ENCODE results near the gene BTBD1. TPM values are rescaled to one million over a fixed set of nuclear protein-coding genes. Genes with fewer than 3 reads are reported as not detected.

BTBD1 gene
- total RNA-seq, 4 donors from 2014 or later, result 54.9 to 140 (median 101) TPM

DNA sequence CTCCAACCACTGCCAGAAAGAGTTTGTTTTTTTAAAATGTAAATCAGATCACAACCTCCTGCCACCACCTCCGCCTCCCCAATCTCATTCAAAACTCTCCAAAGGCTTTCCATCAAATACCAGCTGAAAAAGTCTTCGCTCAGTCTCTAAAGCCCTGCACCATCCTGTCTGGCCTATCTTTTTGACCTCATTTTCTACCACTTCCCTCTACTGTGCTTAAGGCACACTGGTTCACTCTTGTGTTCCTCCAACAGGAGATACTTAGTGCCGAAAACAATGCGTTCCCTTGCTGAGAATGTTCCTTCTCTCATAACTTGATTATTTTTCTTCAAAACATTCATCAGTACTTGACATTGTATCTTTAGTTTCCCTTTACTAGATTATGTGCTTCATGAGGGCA lies 3.5 kb downstream of the BTBD1 start:
- no peaks in the 10 kb centered on the region for H3K36me3 ChIP-seq
- H3K27ac ChIP-seq, result no peak overlapping the region
- H3K4me3 ChIP-seq, result no peak overlapping the region
- H3K9me3 ChIP-seq, result no peaks in the 10 kb centered on the region
- no peaks in the 10 kb centered on the region for H3K27me3 ChIP-seq
- no peak for DNase-seq
- intact Hi-C loops (cut with DNase I; ENCODE audit: low total_unique reads), result no loop called here
- no peak for TF ChIP-seq POLR2A (IDR thresholded peaks at IDR 0.05)
- TF ChIP-seq, protein P1, sequence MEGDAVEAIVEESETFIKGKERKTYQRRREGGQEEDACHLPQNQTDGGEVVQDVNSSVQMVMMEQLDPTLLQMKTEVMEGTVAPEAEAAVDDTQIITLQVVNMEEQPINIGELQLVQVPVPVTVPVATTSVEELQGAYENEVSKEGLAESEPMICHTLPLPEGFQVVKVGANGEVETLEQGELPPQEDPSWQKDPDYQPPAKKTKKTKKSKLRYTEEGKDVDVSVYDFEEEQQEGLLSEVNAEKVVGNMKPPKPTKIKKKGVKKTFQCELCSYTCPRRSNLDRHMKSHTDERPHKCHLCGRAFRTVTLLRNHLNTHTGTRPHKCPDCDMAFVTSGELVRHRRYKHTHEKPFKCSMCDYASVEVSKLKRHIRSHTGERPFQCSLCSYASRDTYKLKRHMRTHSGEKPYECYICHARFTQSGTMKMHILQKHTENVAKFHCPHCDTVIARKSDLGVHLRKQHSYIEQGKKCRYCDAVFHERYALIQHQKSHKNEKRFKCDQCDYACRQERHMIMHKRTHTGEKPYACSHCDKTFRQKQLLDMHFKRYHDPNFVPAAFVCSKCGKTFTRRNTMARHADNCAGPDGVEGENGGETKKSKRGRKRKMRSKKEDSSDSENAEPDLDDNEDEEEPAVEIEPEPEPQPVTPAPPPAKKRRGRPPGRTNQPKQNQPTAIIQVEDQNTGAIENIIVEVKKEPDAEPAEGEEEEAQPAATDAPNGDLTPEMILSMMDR (IDR thresholded peaks at IDR 0.05), result no peak
- no peaks in the 10 kb centered on the region for H3K4me1 ChIP-seq

DNA sequence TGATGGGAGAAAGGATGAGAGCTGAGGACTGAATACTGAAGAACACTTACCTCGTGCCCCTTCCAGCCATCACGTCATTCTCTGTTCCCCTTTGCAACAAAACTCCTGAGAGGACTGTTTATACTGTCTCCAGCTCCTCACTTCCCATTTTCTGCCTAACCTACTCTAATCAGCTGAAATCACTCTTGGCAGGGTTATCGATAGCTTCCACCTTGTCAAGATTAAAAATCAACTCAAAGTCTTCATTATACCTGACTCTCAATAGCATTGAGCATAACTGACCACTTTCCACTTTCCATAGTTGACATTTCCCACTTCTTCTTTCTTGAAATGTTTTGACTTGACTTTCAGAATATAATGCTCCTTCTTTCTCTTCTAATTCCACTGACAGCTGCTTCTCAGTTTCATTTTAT lies 4.3 kb downstream of the BTBD1 start:
- TF ChIP-seq POLR2A (IDR thresholded peaks at IDR 0.05), result no peak
- TF ChIP-seq, protein P1 (IDR thresholded peaks at IDR 0.05), result no peak
- Histone ChIP-seq H3K4me3 (no peak overlapping the region), H3K27ac (no peak overlapping the region), H3K27me3 (no peaks in the 10 kb centered on the region), H3K36me3 (no peaks in the 10 kb centered on the region), H3K4me1 (no peaks in the 10 kb centered on the region), H3K9me3 (no peaks in the 10 kb centered on the region)
- DNase-seq, result no peak
- intact Hi-C loops (cut with DNase I; ENCODE audit: low total_unique reads), result no loop called here

DNA sequence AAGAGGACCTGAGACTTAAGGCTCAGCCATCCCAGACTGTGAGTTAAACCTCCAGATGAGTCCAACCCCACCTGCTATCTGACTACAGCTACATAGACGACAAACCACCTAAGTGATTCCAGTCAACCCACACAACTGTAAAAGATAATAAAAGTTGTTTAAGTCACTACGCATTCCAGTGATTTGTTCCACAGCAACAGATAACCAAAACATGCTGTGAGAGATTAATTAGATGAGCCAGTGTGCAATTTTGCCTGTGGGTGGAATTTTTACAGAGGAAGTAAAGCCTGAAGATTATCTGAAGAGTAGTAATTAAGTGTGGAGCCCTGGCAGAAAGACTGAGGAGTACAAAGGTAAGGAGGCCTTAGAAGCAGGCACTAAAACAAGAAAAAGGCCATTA lies 5.4 kb downstream of the BTBD1 start:
- no peaks in the 10 kb centered on the region for H3K36me3 ChIP-seq
- no peak for TF ChIP-seq POLR2A (IDR thresholded peaks at IDR 0.05)
- TF ChIP-seq, protein P1 (IDR thresholded peaks at IDR 0.05), result no peak
- H3K4me1 ChIP-seq, result no peaks in the 10 kb centered on the region
- H3K9me3 ChIP-seq, result no peaks in the 10 kb centered on the region
- no peaks in the 10 kb centered on the region for H3K27me3 ChIP-seq
- no peak for DNase-seq
- intact Hi-C loops (cut with DNase I; ENCODE audit: low total_unique reads), result no loop called here
- H3K4me3 ChIP-seq, result no peak overlapping the region
- peak overlapping the region in 1 of 2 donors; percentile 26 for H3K27ac ChIP-seq

DNA sequence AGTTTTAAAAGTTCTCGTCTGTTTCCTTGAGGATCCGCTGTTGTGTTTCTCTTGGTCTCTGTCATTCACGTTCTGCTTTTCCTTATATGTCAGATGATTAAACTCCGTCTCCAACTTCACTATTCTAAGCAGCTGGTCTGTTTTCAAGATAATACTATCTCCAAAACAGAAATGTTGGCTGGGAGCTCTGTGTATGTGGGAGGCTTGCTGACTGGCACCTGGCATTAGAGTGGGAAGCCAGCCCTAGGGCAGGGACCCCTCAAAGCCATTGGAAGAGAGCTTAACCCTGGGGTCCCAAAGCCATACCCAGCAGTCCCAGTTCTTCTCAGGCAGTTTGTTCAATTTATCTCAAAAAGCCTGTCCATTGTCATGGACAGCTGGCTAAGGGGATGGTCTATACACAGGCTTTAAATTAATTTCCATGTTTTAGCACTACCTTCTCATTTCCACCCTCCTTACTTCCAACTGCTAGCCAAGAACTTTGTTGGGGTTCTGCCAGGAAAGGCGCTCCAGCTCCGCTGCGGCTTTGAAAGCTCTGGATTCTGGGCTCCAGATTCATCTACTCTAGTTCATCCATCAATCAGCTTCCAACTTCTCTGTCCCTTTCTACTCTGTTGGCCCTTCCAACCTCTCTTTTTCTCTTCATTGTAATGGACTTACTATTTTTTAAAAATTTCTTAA lies 9.2 kb downstream of the BTBD1 start:
- H3K9me3 ChIP-seq, result no peaks in the 10 kb centered on the region
- no peaks in the 10 kb centered on the region for H3K4me1 ChIP-seq
- no peak overlapping the region for H3K4me3 ChIP-seq
- intact Hi-C loops (cut with DNase I; ENCODE audit: low total_unique reads), result no loop called here
- TF ChIP-seq POLR2A (IDR thresholded peaks at IDR 0.05), result no peak
- TF ChIP-seq, protein P1 (IDR thresholded peaks at IDR 0.05), result no peak
- no peaks in the 10 kb centered on the region for H3K36me3 ChIP-seq
- DNase-seq, result peak in 1 of 2 donors; percentile 30
- H3K27ac ChIP-seq, result peak overlapping the region; percentile 33 to 39
- H3K27me3 ChIP-seq, result no peaks in the 10 kb centered on the region

DNA sequence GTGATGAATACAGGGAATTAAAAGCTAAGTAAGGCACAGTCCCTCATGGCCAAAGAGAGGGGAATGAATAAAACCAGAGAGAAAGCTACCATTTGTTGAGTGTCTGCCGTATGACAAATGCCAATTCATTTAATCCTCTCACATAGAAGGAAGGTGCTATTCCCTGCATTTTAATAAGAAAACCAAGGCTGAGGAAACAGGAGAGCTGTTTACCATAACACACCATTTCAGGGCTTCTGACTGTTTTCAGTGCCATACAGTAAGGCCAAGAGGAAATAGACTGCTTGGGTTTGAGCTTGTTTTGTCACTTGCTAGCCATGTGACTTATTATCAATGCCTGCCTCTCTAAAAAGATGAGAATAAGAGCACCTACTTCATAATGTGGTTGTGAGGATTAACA lies 10.1 kb downstream of the BTBD1 start:
- H3K9me3 ChIP-seq, result no peaks in the 10 kb centered on the region
- intact Hi-C loops (cut with DNase I; ENCODE audit: low total_unique reads), result no loop called here
- TF ChIP-seq, protein P1 (IDR thresholded peaks at IDR 0.05), result no peak
- no peak for TF ChIP-seq POLR2A (IDR thresholded peaks at IDR 0.05)
- H3K4me1 ChIP-seq, result no peaks in the 10 kb centered on the region
- no peak overlapping the region for H3K4me3 ChIP-seq
- H3K27me3 ChIP-seq, result no peaks in the 10 kb centered on the region
- H3K27ac ChIP-seq, result no peak overlapping the region
- no peaks in the 10 kb centered on the region for H3K36me3 ChIP-seq
- DNase-seq, result no peak

Measured in uterus (tissue), 4 donors.